Stimulated activated CD4-positive, alpha-beta T cell treated with anti-CD3 and anti-CD28 coated beads, Interleukin-1b, Interleukin-23, amount 100 ng/mL, for 24 hours (primary cell): ENCODE measurements around the gene TOMM6.
"Not testable (repeated sequence)": the region's sequence is repeated elsewhere in the genome, so short reads cannot be mapped to it uniquely, and the experiment has no call there.

ENCODE experiments used
- DNase-seq, 4 experiments: peaks; one replicate each; pipeline ENCODE4 v3.0.0-alpha.2; 2020; ENCODE audit warnings: low read depth in 4 of 4, low spot score in 1 of 4

The TOMM6 gene

DNA sequence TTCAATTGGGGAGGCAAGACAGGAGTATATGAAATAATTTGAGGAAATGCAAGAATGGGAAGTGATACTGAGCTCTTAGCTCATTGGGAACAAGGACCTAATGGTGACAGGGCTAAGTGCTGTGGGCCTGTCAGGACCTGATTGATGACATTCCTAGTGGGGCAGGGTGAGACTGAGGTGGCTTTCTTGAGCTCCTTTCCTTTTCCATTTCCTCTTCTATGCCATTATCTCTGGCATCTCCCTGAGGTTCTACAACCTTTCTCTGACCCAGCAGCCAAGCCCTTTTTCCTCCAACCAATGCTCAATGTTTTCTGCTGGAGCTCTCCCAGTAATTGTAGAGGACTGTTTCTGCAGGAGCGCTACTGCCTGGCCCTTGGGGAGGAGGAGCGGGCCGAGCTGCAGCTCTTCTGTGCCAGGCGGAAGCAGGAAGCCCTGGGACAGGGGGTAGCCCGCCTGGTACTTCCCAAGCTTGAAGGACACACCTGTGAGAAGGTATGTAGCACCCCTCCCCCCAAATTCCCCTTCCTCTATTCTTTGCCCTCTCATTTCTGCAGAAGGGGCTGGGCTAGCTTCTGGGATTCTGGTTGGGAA, 2.8 kb upstream of the TOMM6 start:
- no peak for DNase-seq

DNA sequence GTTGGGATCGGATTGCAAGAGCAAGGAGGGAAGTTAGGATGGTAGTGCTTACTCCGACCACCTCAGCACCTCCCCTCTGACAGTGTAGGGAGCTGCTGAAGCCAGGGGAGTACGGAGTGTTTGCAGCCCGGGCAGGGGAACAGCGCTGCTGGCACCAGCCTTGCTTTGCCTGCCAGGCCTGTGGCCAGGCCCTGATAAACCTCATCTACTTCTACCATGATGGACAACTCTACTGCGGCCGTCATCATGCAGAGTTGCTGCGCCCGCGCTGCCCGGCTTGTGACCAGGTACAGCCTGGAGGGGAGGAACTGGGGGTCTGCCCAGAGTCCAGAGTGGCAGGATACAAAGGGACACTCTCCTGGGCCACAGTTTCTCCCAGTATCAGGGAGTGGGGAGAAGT, 2.2 kb upstream of the TOMM6 start:
- DNase-seq, result no peak

DNA sequence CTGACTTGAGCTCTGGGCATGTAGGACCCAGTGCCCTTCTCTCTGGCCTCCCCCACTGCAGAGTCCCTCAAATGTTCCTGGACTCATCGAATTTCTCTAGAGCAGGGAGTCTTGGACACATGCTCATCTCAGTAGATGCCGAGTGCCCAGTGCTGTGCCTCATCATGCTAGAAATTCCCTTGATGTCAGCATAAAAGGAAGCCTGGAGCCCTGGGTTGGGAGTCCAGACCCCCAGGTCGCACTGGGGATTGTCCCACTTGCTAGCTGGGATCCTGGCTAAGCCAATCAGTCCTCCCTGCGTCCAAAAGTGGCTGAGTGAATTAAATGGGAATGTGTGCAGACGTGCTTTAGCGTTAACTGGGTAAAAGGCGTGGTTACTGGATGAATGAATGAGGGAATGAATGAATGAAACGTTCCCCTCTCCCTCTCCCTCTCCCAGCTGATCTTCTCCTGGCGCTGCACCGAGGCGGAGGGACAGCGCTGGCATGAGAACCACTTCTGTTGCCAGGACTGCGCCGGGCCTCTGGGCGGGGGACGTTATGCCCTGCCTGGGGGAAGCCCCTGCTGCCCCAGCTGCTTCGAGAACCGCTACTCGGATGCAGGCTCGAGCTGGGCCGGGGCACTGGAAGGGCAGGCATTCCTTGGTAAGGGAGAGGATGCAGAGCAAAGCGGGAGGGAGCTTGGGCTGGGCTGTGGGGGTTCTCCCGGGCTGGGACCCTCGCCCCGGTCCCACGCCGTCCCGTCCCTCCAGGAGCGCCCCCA, 1.6 kb upstream of the TOMM6 start:
- DNase-seq, result no peak

DNA sequence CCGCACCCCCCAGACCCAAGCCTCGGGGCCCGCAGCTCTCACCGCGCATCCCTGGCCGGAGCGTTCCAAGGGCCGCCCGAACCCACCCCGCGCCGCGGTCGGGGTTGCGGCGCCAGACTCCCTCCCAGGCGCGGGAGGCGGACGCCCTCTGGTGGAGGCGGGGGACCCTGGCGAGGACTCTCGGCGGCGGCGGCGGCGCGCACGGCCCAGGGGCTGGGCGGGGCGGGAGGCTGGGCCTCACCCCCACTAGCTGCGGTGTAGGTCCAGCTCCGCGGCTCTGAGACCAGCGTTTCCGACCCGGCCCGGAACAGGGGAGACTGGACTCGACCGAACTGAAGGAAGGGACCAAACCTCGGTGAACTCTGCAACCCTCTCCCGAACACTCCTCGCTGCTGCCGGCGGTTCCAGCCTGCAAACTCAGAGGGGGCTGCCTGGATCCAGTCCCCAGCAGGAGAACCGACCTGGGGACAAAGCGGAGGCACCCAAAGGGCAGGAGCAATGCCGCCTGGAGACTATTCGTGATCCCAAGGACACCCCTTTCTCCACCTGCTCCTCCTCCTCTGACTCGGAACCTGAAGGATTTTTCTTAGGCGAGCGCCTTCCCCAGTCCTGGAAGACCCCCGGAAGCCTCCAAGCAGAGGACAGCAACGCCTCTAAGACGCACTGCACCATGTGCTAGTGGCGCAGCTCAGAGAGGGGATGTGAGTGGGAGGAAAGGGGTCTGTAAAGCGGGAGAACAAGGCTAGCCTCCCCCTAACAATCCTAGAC, 859 bp upstream of the TOMM6 start:
- peak; percentile 69 to 82 (median 81) for DNase-seq

DNA sequence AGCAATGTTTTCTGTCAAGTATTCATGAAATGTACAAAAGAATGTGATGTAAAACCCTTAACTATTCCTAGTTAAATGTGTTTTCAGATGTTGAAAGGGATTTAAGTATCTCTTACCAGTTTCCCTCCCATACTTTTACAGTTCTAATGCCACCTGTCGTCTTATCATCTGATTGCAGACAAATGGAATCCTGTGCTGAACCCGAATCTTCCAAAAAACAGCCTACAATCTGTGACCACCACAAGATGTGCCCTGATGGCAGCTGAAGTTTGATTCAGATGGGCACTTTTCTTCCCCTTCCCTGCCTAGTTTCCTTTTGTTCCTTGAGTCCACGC, 1.9 kb downstream of the TOMM6 start:
- no peak for DNase-seq

DNA sequence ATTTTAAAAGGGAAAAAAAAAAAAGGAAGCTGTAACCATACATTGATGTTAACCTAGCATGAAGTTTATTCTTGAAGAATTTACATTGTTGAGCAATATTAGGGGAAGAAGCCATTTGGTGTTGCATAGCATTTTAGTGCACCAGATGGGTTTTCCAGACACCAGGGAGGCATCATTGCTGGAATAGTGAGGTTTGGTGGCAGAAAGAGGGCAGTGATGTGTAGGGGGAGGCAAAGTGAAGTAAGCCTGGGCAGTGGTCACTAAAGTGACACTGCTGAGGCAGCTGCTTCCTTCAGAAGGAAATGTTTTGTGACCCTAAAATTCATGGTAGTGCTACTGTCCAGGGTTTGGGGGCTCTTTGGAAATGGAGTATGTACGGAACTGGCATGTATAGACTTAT, 2.6 kb downstream of the TOMM6 start:
- DNase-seq, result no peak

DNA sequence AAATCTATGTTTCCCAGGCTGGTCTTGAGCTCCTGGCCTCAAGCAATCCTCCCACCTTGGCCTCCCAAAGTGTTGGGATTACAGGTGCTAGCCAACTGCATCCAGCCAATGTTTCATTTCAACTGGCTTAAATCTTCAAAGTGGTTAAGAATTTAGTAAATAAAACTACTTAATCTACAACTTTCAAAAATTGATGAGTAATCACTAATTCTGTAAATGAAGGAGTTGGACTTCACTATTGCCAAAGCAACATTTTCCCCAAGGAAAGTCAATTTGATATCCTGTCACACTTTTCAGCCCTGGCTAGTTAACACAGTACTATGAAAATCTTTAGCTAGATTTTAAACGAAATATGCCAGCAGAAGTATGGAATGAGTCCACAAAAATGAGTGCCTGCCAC, 3.8 kb downstream of the TOMM6 start:
- no peak for DNase-seq

DNA sequence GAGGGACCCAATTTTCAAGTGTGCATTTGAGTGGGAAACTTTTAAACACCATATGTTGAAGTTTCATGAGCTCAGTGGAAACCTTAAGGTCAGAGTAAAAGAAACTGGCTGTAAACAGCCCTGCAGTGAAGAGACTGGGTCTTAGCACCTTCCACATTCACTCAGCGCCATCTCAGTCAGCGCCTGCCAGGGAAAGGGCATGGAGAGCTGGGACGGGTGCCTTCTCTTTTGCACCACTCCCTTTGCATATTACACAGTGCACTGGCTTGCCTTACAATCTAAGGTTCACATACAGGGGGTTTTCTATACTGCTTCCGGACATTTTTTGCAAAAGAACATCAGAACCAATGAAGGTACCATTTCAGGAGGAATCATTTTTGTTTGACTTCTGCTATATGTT, 4.5 kb downstream of the TOMM6 start:
- DNase-seq, result no peak

DNA sequence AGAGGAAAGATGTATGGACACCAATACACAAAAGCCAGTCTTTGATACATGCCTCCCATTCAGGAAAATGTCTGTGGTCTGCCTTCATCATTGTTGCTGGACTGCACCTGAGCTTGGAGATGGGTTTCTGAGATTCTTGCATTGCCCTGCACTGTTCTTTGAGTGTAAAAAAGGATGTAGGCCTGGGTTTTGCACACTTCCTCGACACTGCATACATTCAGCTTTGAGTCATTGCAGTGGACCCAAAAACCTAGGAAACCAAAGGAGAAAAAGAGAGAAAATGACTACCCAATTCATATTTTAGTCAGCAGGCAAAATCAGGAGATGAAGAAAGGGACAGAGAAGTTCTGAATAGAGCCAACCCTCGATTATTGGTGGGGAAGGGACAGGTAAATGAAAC, 9.0 kb downstream of the TOMM6 start:
- no peak for DNase-seq

DNA sequence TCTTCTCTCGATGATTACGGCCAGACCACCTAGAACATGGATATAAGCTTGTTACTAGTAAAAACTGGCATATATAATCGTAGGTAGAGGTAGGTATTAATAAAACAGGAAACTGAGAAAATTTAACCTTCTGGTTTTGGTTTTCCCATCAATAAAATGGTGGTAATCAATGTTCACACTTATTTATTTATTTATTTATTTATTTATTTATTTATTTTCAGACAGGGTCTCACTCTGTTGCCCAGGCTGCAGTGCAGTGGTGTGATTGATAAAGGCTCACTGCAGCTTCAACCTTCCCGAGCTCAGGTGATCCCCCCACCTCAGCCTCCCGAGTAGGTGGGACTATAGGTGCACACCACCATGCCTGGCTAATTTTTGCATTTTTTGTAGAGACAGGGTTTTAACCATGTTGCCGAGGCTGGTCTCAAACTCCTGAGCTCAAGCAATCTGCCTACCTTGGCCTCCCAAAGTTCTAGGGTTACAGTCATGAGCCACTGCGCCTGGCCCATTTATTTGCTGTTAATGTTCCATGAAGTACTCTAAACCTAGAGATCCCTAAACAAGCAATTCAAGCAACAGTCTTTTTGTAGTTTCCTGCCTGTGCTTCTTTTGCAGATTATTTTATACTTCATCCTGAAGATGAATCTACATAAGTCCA, 11.5 kb downstream of the TOMM6 start:
- no peak for DNase-seq

DNA sequence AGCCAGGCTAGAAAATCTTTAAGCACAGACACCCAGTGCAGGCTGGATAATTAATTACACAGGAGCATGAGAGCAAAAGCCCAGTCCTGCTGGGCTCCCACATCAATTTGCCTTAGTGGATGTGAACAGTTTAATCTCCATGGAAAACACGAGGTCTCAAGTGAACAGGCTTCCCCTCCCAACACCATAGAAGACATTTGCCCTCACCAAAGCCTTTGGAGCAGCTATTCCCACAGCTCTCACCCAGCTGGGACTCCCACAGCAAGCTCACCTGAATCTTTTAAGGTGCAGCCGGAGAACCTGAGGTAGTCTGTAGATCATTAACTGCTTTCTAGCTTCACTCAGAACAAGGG, 12.0 kb downstream of the TOMM6 start:
- no peak for DNase-seq

DNA sequence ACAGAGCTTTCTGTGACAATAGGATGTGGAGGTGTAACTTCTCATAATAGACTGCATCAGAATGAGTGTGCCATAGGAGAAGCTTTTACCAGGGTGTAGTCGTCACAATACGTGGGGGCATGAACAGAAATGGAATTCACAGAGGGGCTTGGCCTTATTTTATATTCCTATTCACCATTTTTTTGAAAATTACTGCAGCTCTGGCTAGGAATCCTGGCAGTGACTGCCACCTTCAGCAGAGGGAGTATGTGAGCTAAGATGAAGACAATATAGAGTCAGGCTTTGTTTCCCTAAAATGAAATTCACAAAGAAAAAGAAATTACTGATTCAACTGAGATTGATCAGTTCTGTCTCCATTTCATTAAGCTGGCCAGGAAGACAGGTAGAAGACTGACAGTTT, 13.9 kb downstream of the TOMM6 start:
- no peak for DNase-seq

DNA sequence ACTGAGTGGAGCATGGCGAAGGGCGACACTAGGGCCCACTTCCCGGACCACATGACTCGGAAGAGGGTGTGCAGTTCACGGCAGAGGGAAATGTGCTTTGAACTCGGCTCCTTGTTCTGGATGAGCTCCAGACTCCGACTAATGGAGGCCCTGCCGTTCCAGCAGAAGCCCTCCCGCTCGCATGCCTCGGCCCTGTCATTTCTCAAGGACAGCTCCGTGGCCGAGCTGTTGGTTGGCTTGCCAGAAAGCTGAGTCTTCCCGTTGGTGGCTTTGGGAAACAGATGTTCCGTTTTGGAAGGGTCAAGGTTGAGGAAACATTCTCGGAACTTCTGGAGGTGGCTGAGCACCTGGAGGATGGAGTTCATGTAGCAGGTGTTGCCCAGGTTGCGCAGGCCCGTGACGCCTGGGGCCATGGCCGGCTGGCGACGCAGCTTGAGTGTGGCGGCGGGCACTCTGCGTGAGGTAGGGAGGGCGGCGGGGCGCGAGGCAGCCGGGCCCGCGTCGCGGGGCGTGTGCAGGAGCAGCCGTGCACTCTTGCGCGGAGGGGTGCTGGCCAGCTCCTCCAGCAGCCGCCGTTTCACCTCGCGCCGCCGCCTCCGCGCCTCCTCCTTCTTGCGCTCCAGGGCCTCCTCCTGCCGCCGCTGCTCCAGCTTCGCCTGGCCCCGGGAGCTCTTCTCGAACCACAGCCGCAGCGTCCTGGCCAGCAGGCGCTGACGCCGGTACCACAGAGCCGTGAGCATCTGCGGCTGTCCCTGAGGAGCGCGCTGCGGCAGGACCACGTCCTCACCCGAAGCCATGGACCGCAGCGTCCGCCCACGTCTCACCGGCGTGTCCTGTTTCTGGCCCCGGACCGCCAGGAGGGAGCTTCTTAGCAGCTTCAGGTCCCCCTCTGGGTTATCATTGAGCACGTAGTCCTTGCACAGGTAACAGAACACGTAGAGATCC, 18.6 kb downstream of the TOMM6 start:
- DNase-seq, result no peak

DNA sequence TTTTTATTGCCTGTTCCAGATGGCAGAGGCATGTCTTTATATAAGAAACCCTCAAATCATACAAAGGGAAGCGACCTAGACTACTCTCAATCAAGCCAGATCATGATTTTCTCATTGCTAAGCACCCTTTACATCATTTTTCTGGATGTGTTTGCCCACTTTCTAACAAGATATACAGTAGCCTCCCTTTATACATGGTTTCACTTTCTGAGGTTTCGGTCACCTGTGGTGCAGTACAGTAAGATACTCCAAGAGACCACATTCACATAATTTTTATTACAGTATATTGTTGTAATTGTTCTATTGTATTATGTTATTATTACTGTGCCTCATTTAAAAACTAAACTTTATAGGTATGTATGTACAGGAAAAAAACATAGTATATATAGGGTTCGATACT, 23.6 kb downstream of the TOMM6 start:
- no peak for DNase-seq

DNA sequence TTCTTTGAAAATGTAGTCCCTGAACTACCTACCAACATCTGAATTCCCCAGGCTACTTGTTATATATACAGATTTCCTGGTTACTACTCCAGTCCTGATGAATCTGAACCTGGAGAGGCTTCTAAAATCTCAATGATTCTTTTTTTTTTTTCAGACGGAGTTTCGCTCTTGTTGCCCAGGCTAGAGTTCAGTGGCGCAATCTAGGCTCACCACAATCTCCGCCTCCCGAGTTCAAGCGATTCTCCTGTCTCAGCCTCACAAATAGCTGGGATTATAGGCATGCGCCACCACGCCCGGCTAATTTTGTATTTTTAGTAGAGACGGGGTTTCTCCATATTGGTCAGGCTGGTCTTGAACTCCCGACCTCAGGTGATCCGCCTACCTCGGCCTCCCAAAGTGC, 24.5 kb downstream of the TOMM6 start:
- not testable (repeated sequence) for DNase-seq

DNA sequence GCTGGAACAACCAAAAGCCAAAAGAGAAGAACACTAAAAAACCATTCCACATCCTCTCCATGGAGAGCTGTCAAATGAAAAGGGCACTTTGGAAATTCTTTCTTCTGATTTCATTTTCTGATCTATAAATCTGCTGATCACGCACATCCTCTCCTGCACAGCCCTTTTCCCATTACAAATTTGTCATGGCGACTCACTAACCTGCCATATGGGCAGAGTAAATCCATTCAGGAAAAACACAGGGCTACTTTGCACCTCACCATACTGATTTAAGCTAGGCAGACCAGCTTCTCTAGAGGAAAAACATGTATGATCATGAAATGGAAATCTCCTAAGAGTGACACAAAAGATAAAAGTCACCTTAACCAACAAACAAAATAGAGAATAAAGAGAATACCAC, 26.0 kb downstream of the TOMM6 start:
- no peak for DNase-seq

DNA sequence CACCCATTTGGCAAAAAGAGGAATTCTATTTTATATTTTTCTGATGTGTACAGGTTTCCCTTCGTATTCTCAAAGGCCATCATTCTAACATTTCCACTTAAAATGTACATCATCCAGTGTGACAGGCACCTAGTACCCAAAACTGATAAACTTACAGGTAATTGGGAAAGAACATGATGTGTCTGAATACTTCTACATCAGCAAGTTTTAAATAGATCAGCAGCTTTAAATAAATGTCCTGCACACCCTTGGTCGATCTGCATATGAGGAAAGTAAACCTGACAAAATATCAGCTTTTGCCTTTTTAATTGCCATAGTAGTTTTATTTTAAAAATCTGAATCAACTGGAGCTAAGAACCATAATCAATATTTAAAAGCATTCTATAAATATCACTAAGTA, 26.5 kb downstream of the TOMM6 start:
- no peak for DNase-seq

DNA sequence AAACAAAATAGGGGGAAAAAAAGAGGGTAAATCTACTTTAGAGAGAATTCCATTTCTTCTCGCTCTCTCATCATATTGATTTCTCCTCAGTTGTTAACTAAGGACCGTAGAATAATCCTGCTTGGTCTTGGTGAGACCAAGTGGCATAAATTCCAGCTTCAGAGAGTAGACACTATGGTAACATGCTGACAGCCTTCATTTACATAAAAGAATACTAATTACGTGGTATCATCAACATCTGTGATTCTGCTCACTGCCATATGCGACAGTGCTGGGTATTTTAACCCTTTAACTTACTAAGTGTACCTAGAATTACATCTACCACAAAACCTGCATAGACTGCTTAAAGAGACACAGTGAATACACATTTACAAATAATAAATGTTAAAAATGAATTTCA, 27.1 kb downstream of the TOMM6 start:
- no peak for DNase-seq

DNA sequence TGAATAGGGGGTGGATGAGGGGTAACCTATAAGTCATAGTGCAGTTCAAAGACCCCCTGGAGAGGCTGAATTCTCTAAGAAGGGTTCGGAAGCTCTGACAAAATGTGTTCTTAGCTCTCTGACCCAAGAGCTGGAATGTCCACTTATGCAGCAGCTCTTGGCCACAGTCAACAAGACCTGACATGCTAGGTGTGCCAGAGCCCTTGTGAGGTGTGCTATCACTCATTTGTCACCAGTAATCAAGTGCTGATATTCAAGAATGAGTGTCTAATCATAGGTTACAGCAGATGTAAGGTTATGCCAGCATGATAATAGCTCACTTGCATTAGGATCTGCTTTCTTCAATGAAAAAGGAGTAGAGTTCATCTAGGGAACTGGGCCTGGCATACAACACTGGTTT, 28.1 kb downstream of the TOMM6 start:
- DNase-seq, result no peak

DNA sequence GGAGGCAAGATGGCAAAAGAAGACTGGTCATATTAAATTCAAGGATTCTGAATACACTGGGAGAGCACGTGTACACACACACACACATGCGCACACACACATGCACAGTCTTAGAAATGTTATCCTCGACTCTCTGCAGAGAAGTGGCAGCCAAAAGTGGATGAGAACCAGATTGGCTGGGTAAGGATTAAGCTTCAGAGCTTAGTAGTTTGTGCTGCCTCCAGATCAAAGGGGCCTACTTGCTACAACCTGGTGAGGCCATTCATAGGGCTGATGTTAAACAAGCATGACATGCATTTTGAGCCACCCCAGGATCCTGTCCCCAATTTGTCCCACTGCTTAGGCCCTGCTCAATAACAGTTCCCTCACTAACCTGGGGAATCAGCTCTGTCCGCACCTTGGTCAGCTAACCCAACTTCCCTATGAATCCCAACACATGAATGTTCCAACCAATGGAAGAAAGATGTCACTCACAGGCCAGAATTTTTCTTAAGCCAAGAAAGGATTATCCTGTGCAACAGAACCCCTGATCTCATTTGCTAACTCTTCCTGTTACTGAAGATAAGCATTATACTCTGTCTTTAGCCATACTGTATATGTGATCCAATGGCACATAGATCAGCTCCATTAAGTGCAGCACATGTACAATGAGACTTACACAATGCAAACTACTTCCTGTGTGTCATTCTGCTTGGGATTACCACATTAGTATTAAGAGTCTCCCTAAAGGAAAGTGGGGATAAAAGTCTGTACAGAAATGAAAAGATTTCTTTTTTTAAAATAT, 31.0 kb downstream of the TOMM6 start:
- DNase-seq, result no peak
